Thyroid gland (tissue), 4 donors: Measurements from ENCODE around the gene ST3GAL3.

Source experiments
- CTCF ChIP-seq, 6 experiments: fragments of 200-600 bp in 3 of 6; fragments of 450-650 bp in 3 of 6; sonication (generic) in 3 of 6; IDR thresholded peaks; one replicate each; pipeline ENCODE4 v1.5.1; 2016 to 2019; ENCODE audit warnings: antibody characterized with exemption in 6 of 6, mild to moderate bottlenecking in 2 of 6, inconsistent platforms in 1 of 6, moderate library complexity in 1 of 6
- POLR2A ChIP-seq, 2 donors: fragments of 450-650 bp; IDR thresholded peaks; one replicate each; pipeline ENCODE4 v1.6.1; 2017; ENCODE audit warnings: antibody characterized with exemption in 2 of 2, mild to moderate bottlenecking in 2 of 2, moderate library complexity in 1 of 2

DNA sequence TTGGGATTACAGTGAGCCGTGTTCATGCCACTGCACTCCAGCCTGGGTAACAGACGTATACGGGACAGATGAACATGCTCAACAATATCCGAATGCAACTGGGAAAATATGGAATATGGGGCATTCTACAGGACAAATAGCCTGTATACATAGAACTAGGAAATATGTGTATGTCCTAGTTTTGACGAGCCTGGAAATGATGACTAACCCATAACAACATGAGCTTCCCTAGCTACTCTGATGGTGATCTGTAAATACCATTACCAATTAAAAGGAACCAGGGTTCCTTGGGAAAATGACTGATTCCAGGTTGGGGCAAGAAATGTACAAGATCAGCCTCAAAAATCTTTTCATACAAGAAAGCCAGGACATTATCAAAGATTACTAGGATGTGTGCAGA is 183.5 kb downstream of the ST3GAL3 start:
- no peak for TF ChIP-seq CTCF (IDR thresholded peaks at IDR 0.05)
- TF ChIP-seq POLR2A (IDR thresholded peaks at IDR 0.05), result no peak
